Colon (tissue), 2 donors: ENCODE results near the gene RALGDS.

ENCODE experiments used
- FAIRE-seq: peaks from 2 replicates; lab custom pipeline; 2012; peaks lifted over from hg19 to GRCh38; lab: Jason Lieb, UNC
- donor health status: control.
- donor health status: control.

The RALGDS gene

DNA sequence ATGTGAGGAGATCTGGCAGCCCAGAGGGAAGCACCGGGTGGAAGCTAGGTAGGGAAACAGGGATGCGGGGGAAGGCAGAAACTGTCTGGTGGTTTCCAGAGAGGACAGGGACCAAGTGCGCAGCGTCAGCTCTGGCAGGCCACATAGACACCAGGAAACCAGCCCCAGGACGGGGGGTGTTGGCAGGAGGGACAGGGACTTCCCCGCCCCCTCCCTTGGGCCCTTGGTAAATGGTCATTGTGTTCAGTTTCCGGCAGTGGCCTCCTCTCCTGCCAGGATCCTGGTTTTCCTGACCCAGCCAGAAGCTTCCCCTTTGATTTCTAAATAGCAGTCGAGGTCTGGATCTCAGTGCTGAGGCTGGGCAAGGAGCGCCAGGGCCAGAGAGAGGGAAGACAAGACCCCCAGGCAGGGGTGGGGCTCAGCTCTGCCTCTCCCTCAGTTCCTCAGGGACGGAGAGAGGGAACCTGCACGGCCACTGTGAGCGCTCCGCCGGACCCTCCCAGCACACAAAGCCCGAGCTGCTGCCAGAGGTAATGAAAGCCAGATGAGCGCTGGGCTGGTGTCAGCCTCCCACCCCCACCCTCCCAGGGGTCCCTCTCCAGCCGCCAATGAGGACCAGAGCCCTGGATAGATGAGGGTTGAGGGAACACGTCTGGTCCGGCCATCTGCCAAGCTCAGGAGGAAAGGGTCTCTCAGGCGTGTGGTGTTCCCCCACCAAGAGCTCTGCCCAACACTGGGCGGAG is 1.8 kb downstream of the RALGDS start:
- FAIRE-seq, result no peak

GRCh38 chr9:133118568-133118967 is 2.5 kb downstream of the RALGDS start:
- no peak for FAIRE-seq

DNA sequence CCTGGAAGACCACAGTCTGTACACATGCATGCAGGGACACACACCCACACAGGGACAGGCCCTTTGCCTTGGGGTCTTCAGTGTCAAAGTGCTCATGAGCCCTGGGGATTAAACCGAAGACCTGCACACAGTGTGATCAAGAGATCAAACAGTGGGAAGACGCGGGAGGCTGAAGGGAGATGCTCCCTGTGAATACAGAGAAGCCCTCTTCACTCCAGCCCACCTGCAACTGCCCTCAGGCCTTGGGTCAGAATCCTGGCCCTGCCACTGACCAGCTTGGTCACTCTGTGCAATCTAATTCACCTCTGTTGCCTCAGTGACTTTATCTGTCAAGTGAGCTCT is 2.9 kb downstream of the RALGDS start:
- FAIRE-seq, result no peak

DNA sequence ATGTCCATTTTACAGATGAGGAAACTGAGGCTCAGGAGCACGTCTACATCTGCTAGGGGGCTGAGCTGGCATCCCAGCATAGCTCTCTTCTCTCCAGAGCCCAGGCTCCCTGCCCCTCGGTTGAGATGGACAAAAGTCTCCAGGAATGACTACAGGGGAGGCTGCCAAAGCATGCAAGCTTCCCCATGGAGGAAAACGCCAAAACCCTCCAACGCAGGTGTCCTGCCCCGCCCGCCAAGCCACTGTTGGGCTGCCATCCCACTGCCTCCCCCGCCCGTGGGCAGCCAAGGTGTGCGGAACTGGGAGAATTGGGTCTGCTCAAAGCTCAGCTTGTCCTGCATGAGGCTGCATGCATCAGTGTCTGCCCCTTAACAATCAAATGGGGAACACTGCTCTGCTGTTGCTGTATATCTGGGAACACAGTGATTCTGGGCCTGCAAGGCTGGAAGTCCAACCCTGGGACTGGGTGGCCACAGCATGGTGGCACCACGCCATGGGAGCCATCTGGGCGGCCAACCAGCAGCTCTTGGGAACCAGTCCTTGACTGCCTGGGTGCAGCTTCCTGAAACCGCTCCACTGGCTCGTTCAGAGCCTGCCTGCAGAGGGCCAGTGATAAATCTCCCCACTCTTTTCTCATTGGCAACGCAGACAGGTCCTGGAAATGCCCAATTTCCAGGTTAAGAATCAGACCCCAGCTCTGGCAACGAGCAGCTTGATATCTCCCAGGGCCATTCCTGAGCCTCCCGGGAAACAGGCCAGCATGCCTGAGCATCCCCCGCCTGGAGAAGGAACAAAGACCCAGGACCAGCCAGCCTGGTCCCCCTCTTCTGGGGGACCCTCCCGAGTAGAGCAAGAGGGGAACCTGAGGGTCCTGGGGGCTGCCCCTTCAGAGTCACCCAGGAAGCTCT is 3.5 kb downstream of the RALGDS start:
- FAIRE-seq, result no peak

DNA sequence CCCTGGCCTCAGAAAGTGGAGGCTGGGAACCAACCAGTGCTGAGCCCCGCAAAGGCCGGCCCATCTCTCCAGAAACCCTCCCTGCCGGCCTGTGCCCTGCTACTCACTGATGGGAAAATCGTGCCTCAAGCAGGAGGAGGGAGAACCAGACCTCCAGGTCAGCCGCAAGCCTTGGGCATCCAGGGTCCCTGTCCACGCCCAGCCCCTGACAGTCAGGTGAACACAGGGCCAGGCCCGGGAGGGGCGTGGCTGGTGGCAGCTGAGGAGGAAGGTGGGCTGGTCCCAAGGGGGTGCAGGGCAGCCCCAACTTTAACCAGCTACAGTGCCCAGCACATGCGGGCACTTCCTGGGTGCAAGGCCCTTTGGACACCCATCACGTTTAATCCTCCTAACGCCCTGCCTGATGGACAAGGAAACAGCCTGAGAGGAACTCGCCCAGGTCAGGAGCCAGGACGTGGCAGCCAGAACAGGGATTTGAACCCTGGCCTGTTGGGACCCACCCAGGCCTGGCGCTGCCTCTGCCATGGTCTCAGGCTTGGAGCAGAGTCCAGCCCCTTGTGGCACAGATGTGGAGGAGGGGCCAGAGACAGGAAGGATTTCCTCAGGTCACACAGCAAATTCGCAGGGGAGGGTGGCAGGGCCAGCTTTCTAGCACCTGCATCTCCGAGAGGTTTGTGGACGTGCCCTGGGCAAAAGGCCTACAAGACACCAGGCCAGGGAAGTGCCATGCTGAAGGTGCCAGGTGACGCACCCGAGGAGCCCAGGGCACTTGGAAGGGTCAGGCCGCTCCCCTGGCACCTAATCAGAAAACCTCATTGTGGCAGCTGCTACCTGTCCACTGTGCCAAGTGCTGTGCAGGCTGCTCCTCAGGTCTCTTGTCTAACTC is 4.5 kb downstream of the RALGDS start:
- FAIRE-seq, result no peak

- FAIRE-seq, result no peak
These were observed 5.3 kb downstream of the RALGDS start for GRCh38 chr9:133115604-133116345.

- no peak for FAIRE-seq
These were observed 6.0 kb downstream of the RALGDS start for GRCh38 chr9:133114886-133115603.

GRCh38 chr9:133113949-133114885 is 6.8 kb downstream of the RALGDS start:
- FAIRE-seq, result no peak

GRCh38 chr9:133113163-133113948 is 7.7 kb downstream of the RALGDS start:
- no peak for FAIRE-seq

DNA sequence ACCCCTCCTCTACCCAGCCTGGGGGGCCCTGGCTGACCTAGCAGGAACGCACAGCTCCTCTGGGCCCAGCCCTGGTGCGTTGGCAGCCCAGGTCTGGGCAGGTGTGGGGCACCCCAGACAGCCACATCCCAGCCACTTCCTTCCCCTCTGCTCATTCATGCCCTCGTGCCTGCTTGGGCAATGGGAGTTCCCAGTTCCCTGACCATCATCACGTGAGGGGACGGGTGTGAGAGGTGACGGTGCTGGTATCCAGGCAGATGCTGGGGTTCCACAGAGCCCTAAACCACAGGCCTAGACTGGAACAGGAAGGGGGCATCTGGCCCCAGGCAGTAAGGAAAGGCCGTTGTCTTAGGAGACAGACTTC is 8.4 kb downstream of the RALGDS start:
- no peak for FAIRE-seq

- no peak for FAIRE-seq
These were observed 9.0 kb downstream of the RALGDS start for GRCh38 chr9:133111808-133112662.

DNA sequence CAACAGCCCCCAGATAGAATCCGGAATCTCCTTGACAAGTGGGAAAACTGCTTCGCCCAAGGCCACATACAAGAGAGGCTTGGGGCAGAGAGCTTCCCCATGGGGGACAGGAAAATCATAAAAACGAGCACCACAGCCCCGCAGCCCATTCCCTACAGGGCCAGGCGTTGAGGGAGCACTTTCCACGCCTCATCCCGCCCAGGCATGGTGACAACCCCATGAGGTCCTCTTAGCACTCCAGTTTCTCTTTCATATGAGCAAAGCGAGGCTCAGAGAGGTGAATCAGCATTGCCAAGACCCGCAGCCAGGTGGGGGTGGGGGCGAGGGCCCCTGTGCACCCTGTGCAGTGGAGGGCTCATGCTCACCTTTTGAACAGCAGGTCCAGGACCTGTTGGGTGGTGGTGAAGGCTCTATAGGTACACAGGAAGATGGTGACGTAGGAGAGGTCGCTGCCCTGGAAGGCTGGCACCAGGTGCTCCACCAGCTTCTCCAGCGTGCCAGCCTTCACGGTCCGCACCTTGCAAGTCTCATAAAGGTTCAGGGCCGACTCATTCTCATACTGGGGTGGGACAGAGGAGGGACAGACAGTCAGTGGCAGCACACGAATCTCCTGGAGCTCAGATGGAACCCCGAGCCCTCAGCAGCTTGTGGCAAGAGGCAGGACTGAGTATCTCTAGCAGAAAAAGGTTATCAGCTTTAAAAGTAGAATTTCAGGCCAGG is 10.9 kb downstream of the RALGDS start:
- FAIRE-seq, result no peak

- FAIRE-seq, result no peak
These were observed 12.0 kb downstream of the RALGDS start for GRCh38 chr9:133108794-133109641.

- no peak for FAIRE-seq
These were observed 12.9 kb downstream of the RALGDS start for GRCh38 chr9:133107961-133108793.

DNA sequence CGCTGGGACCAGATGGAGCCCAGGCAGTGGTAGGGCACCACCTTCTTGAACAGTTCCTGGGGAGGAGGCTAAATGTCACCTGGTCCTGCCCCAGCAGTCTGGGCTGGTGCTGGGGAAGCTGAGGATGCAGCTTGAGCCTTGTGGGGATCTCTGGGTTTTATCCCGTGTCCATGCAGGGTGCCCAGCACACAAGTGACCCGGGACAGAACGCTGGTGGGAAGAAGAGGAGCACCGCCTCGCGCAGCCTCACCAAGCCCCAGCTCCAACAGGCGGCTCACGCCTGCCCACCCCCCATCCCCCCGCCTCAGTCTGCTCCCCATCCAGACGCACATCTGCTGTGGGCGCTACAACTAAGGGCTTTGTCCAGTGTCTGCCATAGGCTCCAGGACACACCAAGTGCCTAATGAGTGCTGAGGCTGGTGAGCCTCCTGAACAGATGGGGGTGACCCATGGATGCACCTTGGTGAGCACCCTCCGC is 13.8 kb downstream of the RALGDS start:
- FAIRE-seq, result no peak
